ENCODE measurements around the gene MAPK10. TPM values are rescaled to one million over a fixed set of nuclear protein-coding genes. Genes with fewer than 3 reads are reported as not detected.
A peak's percentile ranks its signal among the peaks of the same experiment; 100 is the strongest.
"Not testable (repeated sequence)": the region's sequence is repeated elsewhere in the genome, so short reads cannot be mapped to it uniquely, and the experiment has no call there.

MAPK10 gene
- total RNA-seq, 1 experiment from 2014 or later: 2.0 TPM

GRCh38 chr4:86203176-86203575 is 156.7 kb downstream of the MAPK10 start:
- no peak for DNase-seq (ENCODE audit: low read depth)

- no peak for DNase-seq (ENCODE audit: low read depth)
Measured at GRCh38 chr4:86185659-86186058, 174.2 kb downstream of the MAPK10 start.

- DNase-seq (ENCODE audit: low read depth): no peak
Measured at GRCh38 chr4:86184901-86185285, 175.0 kb downstream of the MAPK10 start.

GRCh38 chr4:86184216-86184900 is 175.5 kb downstream of the MAPK10 start:
- DNase-seq (ENCODE audit: low read depth): no peak

GRCh38 chr4:86181585-86181984 is 178.3 kb downstream of the MAPK10 start:
- peak; percentile 3 for DNase-seq (ENCODE audit: low read depth)

- no peak for DNase-seq (ENCODE audit: low read depth)
Measured at GRCh38 chr4:86178211-86178610, 181.6 kb downstream of the MAPK10 start.

GRCh38 chr4:86174506-86174905 is 185.3 kb downstream of the MAPK10 start:
- DNase-seq (ENCODE audit: low read depth): no peak

GRCh38 chr4:86168335-86168734 is 191.5 kb downstream of the MAPK10 start:
- not testable (repeated sequence) for DNase-seq (ENCODE audit: low read depth)

GRCh38 chr4:86160426-86160825 is 199.4 kb downstream of the MAPK10 start:
- no peak for DNase-seq (ENCODE audit: low read depth)

GRCh38 chr4:86159216-86159615 is 200.6 kb downstream of the MAPK10 start:
- DNase-seq (ENCODE audit: low read depth): no peak

- DNase-seq (ENCODE audit: low read depth): no peak
Measured at GRCh38 chr4:86156531-86156930, 203.3 kb downstream of the MAPK10 start.

GRCh38 chr4:86155766-86156165 is 204.1 kb downstream of the MAPK10 start:
- DNase-seq (ENCODE audit: low read depth): peak; percentile 6

GRCh38 chr4:86152454-86152853 is 207.4 kb downstream of the MAPK10 start:
- no peak for DNase-seq (ENCODE audit: low read depth)

- no peak for DNase-seq (ENCODE audit: low read depth)
Measured at GRCh38 chr4:86151196-86151595, 208.7 kb downstream of the MAPK10 start.

GRCh38 chr4:86141161-86141560 is 218.7 kb downstream of the MAPK10 start:
- no peak for DNase-seq (ENCODE audit: low read depth)

- DNase-seq (ENCODE audit: low read depth): peak; percentile 24
Measured at GRCh38 chr4:86132468-86132867, 227.4 kb downstream of the MAPK10 start.

GRCh38 chr4:86131456-86131855 is 228.4 kb downstream of the MAPK10 start:
- no peak for DNase-seq (ENCODE audit: low read depth)

GRCh38 chr4:86130160-86130933 is 229.5 kb downstream of the MAPK10 start:
- no peak for DNase-seq (ENCODE audit: low read depth)

- DNase-seq (ENCODE audit: low read depth): no peak
Measured at GRCh38 chr4:86129546-86129945, 230.3 kb downstream of the MAPK10 start.

- DNase-seq (ENCODE audit: low read depth): no peak
Measured at GRCh38 chr4:86122404-86122803, 237.4 kb downstream of the MAPK10 start.

GRCh38 chr4:86118711-86119110 is 241.1 kb downstream of the MAPK10 start:
- no peak for DNase-seq (ENCODE audit: low read depth)

- DNase-seq (ENCODE audit: low read depth): peak; percentile 34
Measured at GRCh38 chr4:86117705-86118302, 242.0 kb downstream of the MAPK10 start.

All from HT1080 (cell line).